IMR-90 (cell line): ENCODE measurements around the gene MOB3B.

Experiments
- CEBPB ChIP-seq: IDR thresholded peaks from 2 replicates; pipeline ENCODE4 v1.6.1; 2012; ENCODE audit warnings: low read depth, low read length, improper control_type of control experiment
- CTCF ChIP-seq: conservative IDR thresholded peaks from 2 replicates; pipeline ENCODE4 v1.5.1; 2012; ENCODE audit warnings: mild to moderate bottlenecking, low read depth, low read length, improper control_type of control experiment
- MAFK ChIP-seq: IDR thresholded peaks from 2 replicates; pipeline ENCODE4 v1.6.1; 2012; ENCODE audit warnings: low read depth, low read length, improper control_type of control experiment
- MXI1 ChIP-seq: IDR thresholded peaks from 2 replicates; pipeline ENCODE4 v1.6.1; 2012; ENCODE audit warnings: low read depth, mild to moderate bottlenecking, low read length, moderate library complexity, borderline replicate concordance
- POLR2A ChIP-seq: IDR thresholded peaks from 2 replicates; pipeline ENCODE4 v1.6.1; 2012; ENCODE audit warnings: mild to moderate bottlenecking, low read depth, low read length

- TF ChIP-seq CTCF: no peak
- TF ChIP-seq CEBPB: no peak
- no peak for TF ChIP-seq MAFK
- no peak for TF ChIP-seq MXI1
- TF ChIP-seq POLR2A: no peak
Measured at GRCh38 chr9:27310582-27310981, 219.0 kb downstream of the MOB3B start.
